GM19468 (cell line): ENCODE measurements around the gene ICAM2.

Experiments used
- ATAC-seq: cut with Tn5 transposase; IDR thresholded peaks from one replicate; pipeline ENCODE4 v1.9.1; 2021; ENCODE audit warnings: mild to moderate bottlenecking, moderate library complexity, moderate number of reproducible peaks; ENCODE audit not compliant: unreplicated experiment; ENCODE audit errors: extremely low read depth

Gene ICAM2

DNA sequence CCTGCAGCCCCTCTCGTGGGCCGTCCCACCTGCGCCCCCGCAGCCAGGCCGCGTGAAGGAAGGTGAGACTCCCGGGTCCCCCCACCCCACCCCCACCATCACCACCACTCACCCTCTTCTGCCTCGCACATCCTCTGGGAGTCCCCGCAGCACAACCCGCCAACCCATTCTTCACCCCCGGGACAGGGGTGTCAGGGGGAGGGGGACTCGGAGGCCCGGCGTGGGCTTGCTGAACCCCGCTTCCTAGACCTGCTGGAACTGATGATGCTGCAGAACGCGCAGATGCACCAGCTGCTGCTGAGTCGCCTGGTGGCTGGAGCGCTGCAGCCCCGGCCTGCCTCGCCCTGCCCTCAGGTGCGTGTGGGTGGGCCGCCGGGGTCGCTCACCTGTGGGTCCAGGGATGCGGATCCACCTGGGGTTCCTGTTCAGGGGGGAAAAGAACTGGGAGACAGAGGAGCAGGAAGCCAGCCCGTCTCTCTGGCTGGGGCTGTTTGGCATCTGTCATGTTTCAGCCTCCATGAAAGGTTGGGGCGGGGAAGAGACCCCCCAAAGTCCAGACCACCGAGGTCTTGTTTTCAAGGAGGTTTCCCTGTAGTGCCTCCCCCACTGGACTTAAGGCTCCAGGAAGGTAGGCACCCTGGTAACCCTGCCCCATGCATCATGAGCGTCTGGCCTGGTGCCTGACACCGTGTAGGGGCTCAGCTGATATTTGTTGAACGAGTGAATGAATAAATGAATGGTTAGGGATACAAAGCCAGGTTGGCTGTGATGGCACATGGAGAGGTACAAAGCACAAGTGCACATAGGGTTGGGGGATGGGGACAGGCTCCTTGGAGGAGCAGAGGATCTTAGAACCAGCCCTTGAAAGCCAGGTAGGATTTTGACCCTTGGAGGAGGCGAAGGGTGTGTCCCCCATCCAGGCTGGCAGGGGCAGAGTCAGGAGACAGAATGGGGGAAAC, 21.4 kb downstream of the ICAM2 start:
- ATAC-seq: no peak

DNA sequence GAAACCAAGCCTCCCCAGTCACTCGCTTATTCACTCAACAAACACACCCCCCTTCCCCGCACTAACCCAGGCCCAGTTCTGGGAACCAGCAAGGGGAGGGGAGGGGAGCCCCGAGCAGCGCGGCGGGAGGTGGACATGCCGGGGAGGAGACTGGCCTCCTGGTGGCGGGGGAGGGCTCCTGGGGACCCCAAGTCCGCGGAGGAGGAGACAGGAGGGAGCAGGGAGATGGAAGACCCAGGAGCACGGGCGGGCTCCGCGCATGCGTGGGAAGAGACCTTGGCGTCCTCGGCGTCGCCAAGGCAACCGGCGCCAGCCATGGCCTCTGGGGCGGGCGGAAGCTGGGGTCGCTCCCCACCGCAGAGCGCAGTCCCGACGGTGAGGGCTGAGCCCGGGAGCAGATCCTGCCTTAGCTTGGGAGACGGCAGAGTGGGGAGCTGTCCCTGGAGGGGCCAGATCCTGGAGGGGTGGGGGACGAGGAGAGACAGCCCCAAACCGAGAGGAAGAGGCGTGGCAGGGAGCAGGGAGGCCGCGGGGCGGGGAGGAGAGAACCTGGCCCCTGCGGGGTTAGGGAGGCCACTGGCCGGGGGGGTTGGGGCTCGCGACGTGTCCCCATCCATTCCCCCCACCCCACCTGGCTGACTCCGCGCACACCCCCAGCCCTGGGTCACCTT, 22.2 kb downstream of the ICAM2 start, which contains the start of gene PRR29:
Gene PRR29 (plus strand): TSS at position 302 of the 671 bp plus-strand sequence. CDS start 14 bp downstream, at position 316.
- no peak for ATAC-seq

DNA sequence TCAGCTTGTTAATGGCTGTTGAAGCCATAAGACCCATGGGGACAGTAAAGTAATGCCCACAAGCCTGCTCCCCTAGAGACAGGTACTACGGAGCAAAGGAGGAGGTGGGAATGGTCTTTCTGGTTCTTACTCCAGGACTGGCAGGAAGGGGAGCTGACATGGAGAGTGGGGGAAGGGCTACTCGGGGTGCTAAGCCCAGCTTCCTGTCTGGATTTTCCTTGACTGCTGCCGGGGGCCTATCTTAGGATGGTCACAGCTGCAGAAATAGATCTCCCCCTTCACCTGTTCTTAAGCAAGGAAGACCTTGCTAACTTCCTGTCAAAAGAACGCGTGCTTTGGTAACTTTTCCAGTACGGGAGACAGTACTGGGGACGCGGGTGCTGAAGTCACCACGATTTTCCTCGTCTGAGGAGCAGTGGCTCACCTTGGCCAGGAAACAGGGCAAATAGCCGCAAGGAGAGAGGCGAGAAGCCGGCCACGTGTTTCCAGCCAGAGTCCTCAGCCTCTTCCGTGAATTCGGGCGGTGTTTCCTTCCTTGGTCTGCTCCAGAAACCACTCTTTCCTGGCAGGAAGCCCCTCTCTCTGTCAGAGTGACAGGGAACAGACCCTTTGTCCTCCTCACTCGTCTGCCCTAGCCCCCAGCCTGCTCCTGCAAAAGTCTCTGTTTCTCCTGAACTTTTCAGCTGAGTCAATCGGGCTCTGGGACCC, 22.9 kb downstream of the ICAM2 start:
- no peak for ATAC-seq

DNA sequence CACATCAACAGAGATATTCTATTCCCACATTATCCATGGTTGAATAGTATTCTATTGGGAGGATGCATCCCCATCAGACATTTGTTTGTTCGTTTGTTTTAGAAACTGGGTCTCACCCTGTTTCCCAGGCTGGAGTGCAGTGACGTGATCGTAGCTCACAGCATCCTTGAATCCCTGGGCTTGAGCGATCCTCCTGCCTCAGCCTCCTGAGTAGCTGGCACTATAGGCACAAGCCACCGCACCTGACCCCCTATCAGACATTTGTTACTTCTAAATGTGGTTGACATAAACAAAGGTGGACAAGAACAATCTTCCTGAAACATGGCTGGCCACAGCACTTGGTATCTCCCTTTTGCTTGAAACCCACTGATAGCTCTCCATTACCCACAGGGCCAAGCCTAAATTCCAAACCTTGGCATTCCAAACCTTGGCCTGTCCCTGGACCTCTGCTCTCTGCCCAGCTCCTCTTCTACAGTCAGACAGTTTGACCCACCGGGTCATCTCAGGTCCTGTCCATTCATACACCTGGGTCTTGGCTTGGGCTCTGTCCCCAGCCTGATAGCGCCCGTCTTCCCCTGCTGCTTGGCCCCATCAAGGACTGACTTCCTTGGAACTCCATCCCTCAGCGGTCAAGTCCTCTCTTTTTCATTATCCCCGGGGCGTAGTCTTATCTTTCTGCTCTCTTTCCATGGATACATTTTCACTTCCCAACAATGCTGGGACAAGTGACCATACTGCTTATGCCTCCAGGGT, 23.8 kb downstream of the ICAM2 start:
- no peak for ATAC-seq

DNA sequence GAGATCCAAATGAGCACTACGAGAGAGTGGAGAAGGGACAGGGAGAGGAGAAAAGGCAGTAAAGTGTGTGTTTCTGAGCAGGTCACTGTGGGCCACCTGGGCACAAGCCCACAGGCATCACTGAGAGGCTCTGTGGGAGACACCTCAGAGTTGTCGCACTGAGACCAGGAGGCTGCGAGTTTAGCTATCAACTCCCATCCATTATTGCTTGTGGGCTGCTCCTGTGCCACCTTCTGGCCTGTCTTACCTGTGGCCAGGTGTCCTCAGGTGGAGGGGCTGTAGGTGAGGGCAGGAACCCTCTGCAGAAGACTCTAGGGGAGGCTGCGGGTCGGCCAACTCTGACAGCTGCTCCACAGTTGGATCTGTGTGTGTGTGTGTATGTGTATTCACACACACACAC, 24.8 kb downstream of the ICAM2 start:
- ATAC-seq: no peak

DNA sequence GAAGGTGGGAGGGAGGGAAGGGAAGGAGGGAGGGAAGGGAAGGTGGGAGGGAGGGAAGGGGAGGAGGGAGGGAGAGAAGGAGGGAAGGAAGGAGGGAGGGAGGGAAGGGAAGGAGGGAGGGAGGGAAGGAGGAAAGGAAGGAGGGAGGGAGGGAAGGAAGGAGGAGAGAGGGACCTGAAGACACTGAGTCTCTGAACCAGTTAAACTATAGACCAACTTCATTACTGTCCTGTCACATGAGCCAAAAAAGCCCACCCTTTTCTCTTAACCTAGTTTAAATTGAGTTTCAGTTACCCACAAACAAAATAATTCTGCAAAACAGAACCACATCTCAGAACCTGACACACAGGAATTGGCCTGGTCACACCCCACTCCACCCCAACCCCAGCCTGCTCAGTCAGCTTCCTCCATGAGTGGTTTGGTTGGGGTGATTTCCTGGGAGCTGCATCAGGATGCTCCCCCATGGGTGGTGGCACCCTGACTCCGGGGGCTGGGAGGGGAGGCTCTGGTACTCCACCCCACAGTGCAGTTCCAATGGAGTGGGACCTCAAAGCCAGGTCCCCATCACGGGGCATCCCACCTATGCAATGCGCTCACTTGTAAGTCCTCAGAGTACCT, 27.0 kb downstream of the ICAM2 start:
- ATAC-seq: no peak

DNA sequence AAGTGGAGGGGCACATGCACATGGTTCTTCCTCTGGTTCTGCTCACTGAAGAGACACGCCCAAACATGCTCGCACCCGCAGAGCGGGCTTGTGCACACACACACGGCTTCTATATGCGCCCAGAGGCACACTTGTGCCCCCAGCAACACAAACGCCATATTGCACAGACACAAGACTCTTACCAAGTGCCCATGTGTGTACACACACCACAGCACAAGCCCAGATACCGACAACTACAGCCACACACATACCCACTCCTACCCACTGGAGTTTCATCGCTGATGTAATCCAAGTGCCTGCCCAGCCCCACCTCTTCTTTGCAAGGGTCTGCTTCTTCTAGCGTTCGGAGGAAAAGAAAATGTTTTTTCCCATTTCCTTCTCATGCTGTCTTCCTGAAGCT, 28.8 kb downstream of the ICAM2 start:
- no peak for ATAC-seq

DNA sequence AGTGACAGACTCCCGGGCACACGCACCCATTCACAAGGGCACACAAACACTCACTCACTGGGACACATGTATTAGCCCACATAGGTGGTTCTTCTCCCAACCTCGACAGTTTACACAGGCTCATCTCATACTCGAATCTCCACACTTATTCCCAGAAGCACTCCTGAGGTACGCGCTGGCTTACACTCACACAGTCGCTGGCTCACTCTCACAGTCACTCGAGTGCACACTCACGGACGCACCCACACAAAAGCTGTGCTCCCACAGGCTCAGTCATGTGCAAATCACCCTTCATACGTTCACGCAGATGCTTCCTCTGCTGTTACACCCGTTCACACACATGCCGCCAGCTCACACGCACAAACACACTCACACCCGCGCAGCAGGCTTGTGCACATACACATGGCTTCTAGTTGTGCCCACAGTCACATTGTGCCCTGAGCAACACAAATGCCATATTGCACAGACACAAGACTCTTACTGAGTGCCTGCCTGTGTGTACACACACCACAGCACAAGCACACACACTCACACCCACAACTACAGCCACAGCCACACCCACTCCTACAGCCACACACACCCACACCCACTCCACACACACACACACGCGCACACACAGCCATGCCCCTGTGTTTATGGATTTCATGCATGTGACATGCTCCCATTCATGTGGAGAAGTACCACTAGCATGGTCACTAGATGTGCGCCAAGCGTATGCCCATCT, 30.6 kb downstream of the ICAM2 start:
- ATAC-seq: no peak

DNA sequence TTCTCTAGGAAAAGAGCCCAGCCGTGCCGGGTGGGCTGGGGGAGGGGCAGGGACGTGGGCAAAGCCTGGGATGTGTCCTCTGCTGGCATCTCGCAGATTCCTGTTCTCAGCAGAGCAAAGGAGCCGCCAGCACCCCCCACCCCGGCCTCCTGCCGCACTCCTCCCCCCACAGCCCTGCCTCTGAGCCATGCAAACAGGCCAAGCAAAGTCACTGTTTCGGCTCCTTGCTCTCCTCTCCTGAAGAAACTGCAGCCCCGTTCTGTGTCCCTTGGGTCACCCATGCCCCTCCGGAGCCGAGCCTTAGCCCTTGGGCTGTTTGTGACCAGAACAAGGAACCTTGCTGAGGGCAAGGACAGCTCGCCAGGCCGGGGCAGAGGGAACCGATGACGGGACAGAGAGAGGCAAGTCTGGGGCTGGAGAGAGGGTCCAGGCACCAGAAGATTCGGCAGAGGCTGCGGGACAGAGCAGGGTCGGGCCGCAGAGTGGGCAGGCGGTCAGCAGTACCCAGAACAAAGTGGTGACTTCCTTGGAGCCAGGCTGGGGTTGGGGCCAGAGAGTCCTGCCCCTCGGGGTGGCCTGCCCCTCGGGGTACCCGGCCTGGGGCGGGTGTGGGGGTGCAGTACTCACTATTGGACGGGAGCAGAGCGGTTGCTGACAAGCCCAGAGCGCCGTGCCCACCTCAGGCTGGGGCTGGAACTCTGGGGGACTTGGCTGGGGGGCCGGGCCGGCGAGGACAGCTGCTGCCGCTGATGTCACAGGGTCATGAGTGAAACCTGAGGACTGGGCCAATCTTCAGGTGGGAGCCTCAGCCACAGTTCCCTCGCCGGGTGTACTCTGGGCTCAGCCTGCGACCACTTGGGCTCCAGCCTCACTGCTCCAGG, 31.5 kb downstream of the ICAM2 start:
- no peak for ATAC-seq

DNA sequence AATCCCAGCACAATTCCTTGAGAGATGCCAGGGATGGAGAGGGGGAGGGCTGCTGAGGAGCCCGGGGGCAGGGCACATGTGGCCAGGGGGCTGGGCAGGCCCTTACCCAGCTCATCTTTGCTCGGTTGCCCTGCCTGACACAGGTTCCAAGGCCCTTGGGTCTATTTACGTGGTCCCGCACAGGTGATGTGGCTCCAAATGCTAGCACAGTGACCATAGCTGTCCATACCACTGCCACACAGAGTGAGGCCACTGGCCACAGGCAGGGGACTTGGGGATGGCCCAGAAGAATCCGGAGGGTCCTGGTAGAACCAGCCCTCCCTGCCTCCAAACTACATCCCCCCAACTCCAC, 32.3 kb downstream of the ICAM2 start:
- ATAC-seq: no peak

DNA sequence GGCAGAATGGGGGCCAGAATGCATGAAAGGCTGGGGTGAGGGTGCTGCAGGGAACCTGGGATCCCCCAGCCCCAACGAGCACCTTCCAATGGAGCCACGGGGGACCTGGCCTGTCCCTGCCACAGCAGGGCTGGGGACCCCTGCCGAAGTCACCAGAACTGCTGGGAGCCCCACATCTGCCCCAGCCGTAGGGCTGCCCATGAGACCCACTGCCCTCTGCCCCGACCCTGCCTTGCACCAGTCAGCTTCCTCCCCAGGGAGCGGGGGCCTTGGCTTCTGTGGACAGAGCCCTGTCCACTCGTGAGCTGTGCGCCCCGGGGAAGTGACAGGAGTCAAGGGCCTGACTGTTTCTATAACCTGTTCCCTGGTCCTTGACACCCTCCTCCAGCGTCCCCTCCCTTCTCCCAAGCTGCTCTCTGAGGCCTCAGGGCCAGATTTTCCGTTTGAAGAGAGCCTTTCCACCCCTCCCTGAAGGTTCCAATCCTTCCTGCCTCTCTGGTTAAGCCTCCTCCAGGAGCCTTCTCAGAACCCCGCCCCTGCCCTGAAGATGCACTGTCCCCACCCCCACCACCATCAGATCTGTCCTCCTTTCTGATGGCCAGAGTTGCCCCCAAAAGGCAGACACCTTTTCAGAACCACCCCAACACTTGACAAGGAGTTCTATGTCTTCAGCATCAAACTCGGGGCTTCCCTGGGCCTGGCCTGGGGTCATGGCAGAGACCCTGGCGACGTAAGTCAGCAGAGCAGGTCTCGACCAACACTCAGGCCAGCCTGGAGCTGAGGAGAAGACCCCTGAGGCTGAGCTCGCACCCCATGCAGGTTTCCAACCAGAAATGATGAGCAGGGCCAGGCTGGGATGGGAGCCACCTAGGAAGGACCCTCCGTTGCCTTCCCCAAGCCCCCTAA, 33.0 kb downstream of the ICAM2 start:
- no peak for ATAC-seq

DNA sequence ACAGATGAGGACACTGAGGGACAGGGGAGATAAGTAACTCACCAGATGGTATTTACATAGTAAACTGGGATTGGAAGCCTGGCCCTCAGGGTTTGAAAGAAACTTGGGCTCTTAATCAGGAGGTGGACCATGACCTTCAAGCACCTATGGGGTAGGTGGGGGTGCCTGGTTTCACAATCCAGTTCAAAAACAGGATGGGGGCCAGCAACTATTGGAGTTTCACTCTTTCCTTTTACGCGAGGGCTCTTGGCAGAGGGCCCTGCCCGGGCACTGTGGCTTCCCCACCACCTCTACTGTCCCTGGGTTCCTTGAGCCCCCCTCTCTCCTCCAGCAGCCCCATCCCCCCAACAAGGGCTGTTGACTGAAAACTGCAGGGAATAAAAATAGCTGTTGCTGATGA, 33.6 kb downstream of the ICAM2 start:
- no peak for ATAC-seq

DNA sequence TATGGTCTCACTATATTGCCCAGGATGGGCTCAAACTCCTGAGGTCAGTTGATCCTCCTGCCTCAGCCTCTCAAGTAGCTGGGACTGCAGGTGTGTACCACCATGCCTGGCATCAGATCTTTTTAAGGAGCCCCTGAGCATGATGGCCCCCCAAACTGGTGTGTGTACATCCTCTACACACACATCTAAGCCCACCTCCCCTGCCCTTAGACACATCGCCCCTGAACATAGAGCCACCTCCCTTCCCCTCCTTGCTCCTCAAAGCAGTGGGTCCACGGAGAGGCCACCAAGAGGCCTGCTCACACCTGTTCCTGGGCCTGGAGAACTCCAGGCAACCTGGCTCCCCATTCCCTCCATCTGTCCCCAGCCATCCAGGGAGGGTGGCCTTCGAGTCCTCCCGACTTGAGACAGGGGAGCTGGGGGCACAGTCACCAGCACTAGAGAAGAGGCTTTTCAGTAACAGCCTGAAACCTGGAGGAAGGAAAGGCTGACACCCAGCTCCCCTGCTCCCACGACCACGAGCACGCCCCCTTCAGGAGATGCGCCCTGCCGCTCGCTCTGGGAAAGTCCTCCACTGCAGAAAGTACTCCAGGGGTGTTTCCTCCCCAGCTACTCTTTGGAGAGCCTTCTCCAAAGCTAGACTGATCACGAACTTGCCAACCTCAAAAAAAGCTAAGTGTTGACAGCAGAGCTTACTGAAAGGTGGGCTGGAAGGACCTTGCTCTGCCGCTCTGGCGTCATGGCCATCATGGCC, 34.9 kb downstream of the ICAM2 start:
- ATAC-seq: no peak

DNA sequence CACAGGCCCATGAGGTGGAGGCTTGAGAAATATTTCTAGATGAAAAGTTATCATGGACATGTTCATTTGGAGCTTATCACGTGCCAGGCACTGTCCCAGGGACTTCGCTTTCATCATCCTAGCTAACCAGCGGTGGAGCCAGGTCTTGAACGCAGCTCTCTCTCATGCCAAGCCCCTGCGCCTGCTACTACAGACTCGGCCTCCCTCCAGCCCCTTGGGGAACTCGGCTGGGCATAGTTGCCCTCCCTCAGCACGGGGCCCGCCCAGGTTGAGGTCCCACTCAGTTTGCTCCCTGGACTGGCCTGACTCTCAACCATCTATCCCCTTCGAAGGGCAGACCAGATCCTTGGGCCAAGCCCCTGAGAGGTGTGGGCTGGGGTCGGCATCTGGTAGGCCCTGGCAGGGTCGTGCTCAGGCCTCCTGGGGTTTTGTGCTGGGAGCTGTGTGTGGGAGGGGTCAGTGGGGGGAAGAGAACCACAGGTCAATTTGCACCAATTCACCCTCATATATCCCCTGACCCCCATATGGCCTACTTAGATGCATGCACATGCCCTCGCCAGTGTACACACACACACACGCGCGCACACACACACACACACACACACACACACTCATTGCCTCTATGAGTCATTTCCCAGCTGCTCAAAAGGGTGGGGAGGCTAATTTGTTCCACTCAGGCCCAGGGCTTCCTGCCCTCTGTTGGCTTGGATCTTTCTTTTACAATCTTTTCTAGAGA, 35.6 kb downstream of the ICAM2 start:
- ATAC-seq: no peak

DNA sequence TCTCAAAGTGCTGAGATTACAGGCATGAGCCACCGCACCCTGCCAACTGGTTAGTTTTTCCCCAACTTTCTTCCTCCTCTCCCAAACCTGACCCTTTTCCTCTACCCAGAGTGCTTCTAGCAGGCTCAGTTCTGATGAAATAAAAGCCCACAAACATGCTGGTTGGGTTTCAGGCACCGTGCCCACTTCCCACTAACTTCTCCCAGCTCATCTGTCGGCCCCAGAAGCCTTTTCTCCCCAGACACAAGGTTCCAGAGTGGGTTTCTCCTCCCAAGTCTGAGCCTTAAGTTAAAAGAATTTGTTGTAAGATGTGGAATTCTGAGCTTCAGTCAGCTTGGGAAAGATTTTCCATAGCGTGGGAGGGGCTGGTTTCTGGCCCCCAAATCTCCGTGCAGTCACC, 36.2 kb downstream of the ICAM2 start:
- no peak for ATAC-seq

DNA sequence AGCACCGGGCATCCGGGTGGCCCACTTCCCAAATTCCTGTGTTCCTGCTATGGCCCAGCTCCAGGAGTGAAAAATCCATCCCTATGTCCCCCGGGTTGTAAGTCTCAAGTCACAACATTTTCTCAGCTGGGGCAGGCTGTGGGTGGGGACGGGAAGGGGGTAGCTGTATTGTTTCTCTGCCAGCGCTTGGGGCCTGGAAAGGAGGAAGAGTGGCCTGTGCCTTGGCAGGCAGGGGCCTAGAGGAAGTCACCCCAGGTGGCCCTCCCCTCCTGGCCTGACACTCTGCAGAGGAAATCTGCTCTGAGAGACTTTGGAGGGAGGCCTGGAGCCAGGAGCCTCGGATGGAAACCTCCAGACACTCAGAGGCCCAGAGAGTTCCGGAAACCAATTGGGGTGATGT, 37.1 kb downstream of the ICAM2 start:
- ATAC-seq: no peak
